HEK293 (cell line): ENCODE data around the gene RAD17.

ENCODE experiments used
- CTCF ChIA-PET: fragments of 350-600 bp; formaldehyde crosslinking; extraction: SDS; loops from one replicate; lab custom pipeline; 2021; ENCODE audit warnings: antibody characterized with exemption; lab: Yijun Ruan, JAX
- POLR2A ChIA-PET: fragments of 300-600 bp; formaldehyde crosslinking; extraction: SDS; loops from one replicate; lab custom pipeline; 2020; ENCODE audit warnings: antibody characterized with exemption, inconsistent platforms; lab: Yijun Ruan, JAX
- H3K27ac ChIP-seq: fragments of 200-500 bp; sonication (Bioruptor generic); 2 replicates; pipeline ENCODE4 v1.5.1; 2014; ENCODE audit warnings: low read depth, low read length, control low read depth, inconsistent platforms; ENCODE audit errors: extremely low read depth
- H3K36me3 ChIP-seq, 2 experiments: fragments of 200-500 bp in 1 of 2; sonication (Bioruptor generic) in 1 of 2; 1 replicate in 1 of 2; 2 replicates in 1 of 2; pipeline ENCODE4 v1.5.1; 2014 to 2017; ENCODE audit warnings: inconsistent platforms in 2 of 2, low read length in 2 of 2; ENCODE audit not compliant: control insufficient read depth in 2 of 2, insufficient read depth in 1 of 2
- H3K4me1 ChIP-seq: fragments of 200-500 bp; sonication (Bioruptor generic); 2 replicates; pipeline ENCODE4 v1.5.1; 2014; ENCODE audit warnings: mild to moderate bottlenecking, low read length, inconsistent platforms; ENCODE audit not compliant: control insufficient read depth, insufficient read depth
- H3K4me3 ChIP-seq: 2 replicates; pipeline ENCODE4 v1.5.1; 2011; ENCODE audit warnings: low read depth, mild to moderate bottlenecking, control low read depth, low read length, moderate library complexity
- H3K9me3 ChIP-seq: fragments of 200-500 bp; sonication (Bioruptor generic); 2 replicates; pipeline ENCODE4 v1.5.1; 2014; ENCODE audit warnings: low read depth, low read length, inconsistent platforms; ENCODE audit not compliant: control insufficient read depth, insufficient read depth
- FEZF1 ChIP-seq: fragments of 450-650 bp; formaldehyde crosslinking; IDR thresholded peaks from 2 replicates; pipeline ENCODE4 v1.5.1; 2016; ENCODE audit warnings: missing biosample characterization, missing genetic modification characterization
- GFI1B ChIP-seq: fragments of 450-650 bp; formaldehyde crosslinking; IDR thresholded peaks from 2 replicates; pipeline ENCODE4 v1.5.1; 2016; ENCODE audit warnings: missing biosample characterization, missing genetic modification characterization
- HOXD13 ChIP-seq: sonication (generic); formaldehyde crosslinking; IDR thresholded peaks from 2 replicates; pipeline ENCODE4 v1.8.0; 2022; ENCODE audit warnings: missing genetic modification reagents, borderline replicate concordance
- KLF16 ChIP-seq: fragments of 450-650 bp; formaldehyde crosslinking; IDR thresholded peaks from 2 replicates; pipeline ENCODE4 v1.5.1; 2017; ENCODE audit warnings: missing biosample characterization, missing genetic modification characterization
- KLF9 ChIP-seq: fragments of 450-650 bp; formaldehyde crosslinking; IDR thresholded peaks from 2 replicates; pipeline ENCODE4 v1.5.1; 2016; ENCODE audit warnings: missing biosample characterization, missing genetic modification characterization, low read depth
- MEIS1 ChIP-seq: sonication (generic); formaldehyde crosslinking; IDR thresholded peaks from 2 replicates; pipeline ENCODE4 v1.8.1; 2022; ENCODE audit warnings: missing genetic modification reagents, mild to moderate bottlenecking, borderline replicate concordance
- SALL2 ChIP-seq: fragments of 450-650 bp; formaldehyde crosslinking; IDR thresholded peaks from 2 replicates; pipeline ENCODE4 v1.5.0; 2017; ENCODE audit warnings: missing biosample characterization, mild to moderate bottlenecking, missing genetic modification characterization, borderline replicate concordance
- ZEB2 ChIP-seq: fragments of 450-650 bp; formaldehyde crosslinking; IDR thresholded peaks from 2 replicates; pipeline ENCODE4 v1.5.1; 2016; ENCODE audit warnings: missing biosample characterization, missing genetic modification characterization
- ZNF114 ChIP-seq: fragments of 450-650 bp; formaldehyde crosslinking; IDR thresholded peaks from 2 replicates; pipeline ENCODE4 v1.5.0; 2017; ENCODE audit warnings: missing biosample characterization, missing genetic modification characterization
- ZNF155 ChIP-seq: fragments of 450-650 bp; formaldehyde crosslinking; IDR thresholded peaks from 2 replicates; pipeline ENCODE4 v1.5.1; 2016; ENCODE audit warnings: missing biosample characterization, missing genetic modification characterization
- ZNF169 ChIP-seq: fragments of 450-650 bp; formaldehyde crosslinking; IDR thresholded peaks from 2 replicates; pipeline ENCODE4 v1.5.1; 2016; ENCODE audit warnings: missing biosample characterization, missing genetic modification characterization
- ZNF514 ChIP-seq: fragments of 450-650 bp; formaldehyde crosslinking; IDR thresholded peaks from 2 replicates; pipeline ENCODE4 v1.5.1; 2016; ENCODE audit warnings: missing biosample characterization, missing genetic modification characterization
- ZNF530 ChIP-seq: fragments of 450-650 bp; formaldehyde crosslinking; IDR thresholded peaks from 2 replicates; pipeline ENCODE4 v1.5.1; 2016; ENCODE audit warnings: low read depth, missing biosample characterization, missing genetic modification characterization
- ZNF585B ChIP-seq: fragments of 450-650 bp; formaldehyde crosslinking; IDR thresholded peaks from 2 replicates; pipeline ENCODE4 v1.5.1; 2016; ENCODE audit warnings: missing biosample characterization, missing genetic modification characterization
- ZNF600 ChIP-seq: fragments of 450-650 bp; formaldehyde crosslinking; IDR thresholded peaks from 2 replicates; pipeline ENCODE4 v1.5.1; 2016; ENCODE audit warnings: missing biosample characterization, missing genetic modification characterization
- ZNF626 ChIP-seq: fragments of 450-650 bp; sonication (Bioruptor Pico); formaldehyde crosslinking; IDR thresholded peaks from 2 replicates; pipeline ENCODE4 v1.5.1; 2018; ENCODE audit warnings: missing biosample characterization, missing genetic modification characterization, inconsistent platforms
- ZNF629 ChIP-seq: fragments of 450-650 bp; formaldehyde crosslinking; IDR thresholded peaks from 2 replicates; pipeline ENCODE4 v1.5.1; 2017; ENCODE audit warnings: missing biosample characterization, missing genetic modification characterization
- ZNF747 ChIP-seq: fragments of 450-650 bp; formaldehyde crosslinking; IDR thresholded peaks from 2 replicates; pipeline ENCODE4 v1.5.1; 2016; ENCODE audit warnings: missing biosample characterization, missing genetic modification characterization
- ZNF785 ChIP-seq: fragments of 450-650 bp; formaldehyde crosslinking; IDR thresholded peaks from 2 replicates; pipeline ENCODE4 v1.5.1; 2016; ENCODE audit warnings: missing biosample characterization, missing genetic modification characterization
- ZNF792 ChIP-seq: fragments of 450-650 bp; formaldehyde crosslinking; IDR thresholded peaks from 2 replicates; pipeline ENCODE4 v1.5.1; 2016; ENCODE audit warnings: missing biosample characterization, missing genetic modification characterization
- ZSCAN23 ChIP-seq: fragments of 450-650 bp; formaldehyde crosslinking; IDR thresholded peaks from 2 replicates; pipeline ENCODE4 v1.5.1; 2016; ENCODE audit warnings: missing biosample characterization, missing genetic modification characterization
- TF ChIP-seq, protein P1 (sequence below): fragments of 450-650 bp; formaldehyde crosslinking; IDR thresholded peaks from 2 replicates; pipeline ENCODE4 v1.5.1; 2016; ENCODE audit warnings: missing biosample characterization, missing genetic modification characterization, borderline replicate concordance
- TF ChIP-seq, protein P2 (sequence below): fragments of 450-650 bp; formaldehyde crosslinking; IDR thresholded peaks from 2 replicates; pipeline ENCODE4 v1.5.1; 2016; ENCODE audit warnings: missing biosample characterization, missing genetic modification characterization, borderline replicate concordance
- TF ChIP-seq, protein P3 (sequence below): fragments of 450-650 bp; formaldehyde crosslinking; IDR thresholded peaks from 2 replicates; pipeline ENCODE4; 2016; ENCODE audit warnings: missing biosample characterization, missing genetic modification characterization

The RAD17 gene

DNA sequence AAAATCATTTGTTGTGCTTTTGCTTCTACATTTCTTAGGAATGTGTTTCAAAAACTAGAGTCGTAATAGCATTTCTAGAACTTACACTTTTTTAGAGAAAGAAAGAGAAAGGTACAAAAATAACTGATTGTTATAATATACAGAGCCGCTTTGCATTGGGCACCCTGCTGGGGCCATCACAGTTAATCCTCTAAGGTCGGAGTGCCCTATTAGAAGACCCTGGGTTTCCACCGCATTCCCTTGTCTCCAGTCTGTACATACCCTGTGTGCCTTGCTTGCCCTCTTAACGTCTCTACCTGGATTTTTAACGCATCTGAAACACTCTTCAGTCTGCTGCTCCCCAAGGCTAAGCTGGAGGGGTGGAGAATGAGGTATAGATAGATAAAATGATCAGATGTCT lies 46.6 kb downstream of the RAD17 start (continued):
- TF ChIP-seq KLF16 (tag by site-specific recombination) (no peak), MEIS1 (no peak)

DNA sequence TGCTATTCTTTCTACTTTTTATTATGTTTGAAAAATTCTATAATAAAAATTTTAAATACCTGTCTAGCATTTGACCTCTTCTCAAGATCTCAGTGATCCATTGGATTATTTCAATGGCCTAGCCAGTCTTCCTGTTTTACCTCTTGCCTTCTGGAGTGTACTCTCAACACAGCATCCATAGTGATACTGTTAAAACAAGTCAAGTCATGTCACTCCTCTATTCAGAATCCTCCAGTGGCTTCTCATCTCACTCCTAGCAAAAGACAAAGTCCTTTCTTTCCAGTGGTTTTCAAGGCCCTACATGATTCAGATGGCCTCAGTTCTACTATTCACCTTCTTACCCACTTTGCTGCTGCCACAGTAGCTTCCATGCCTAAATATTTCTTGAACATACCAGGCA lies 47.1 kb downstream of the RAD17 start:
- Histone ChIP-seq H3K9me3 (no peaks in the 10 kb centered on the region), H3K36me3 (peaks cover 7 to 43% of the 10 kb centered on the region in 2 experiments; a peak in 2 of 3 replicates), H3K27ac (no peak overlapping the region), H3K4me1 (no peaks in the 10 kb centered on the region; the same call in 1 of the 2 replicates), H3K4me3 (no peak overlapping the region)
- ChIA-PET POLR2A (no interaction called here), CTCF (interaction anchor here (0.5 kb wide), 1 partner anchor 74 kb away, joined by 3 read pairs; no protein-coding TSS in a partner anchor)
- TF ChIP-seq ZNF530: no peak
- TF ChIP-seq ZNF626 (tag by site-specific recombination): no peak
- no peak for TF ChIP-seq SALL2 (tag by site-specific recombination)
- TF ChIP-seq ZEB2: no peak
- TF ChIP-seq, protein P1, sequence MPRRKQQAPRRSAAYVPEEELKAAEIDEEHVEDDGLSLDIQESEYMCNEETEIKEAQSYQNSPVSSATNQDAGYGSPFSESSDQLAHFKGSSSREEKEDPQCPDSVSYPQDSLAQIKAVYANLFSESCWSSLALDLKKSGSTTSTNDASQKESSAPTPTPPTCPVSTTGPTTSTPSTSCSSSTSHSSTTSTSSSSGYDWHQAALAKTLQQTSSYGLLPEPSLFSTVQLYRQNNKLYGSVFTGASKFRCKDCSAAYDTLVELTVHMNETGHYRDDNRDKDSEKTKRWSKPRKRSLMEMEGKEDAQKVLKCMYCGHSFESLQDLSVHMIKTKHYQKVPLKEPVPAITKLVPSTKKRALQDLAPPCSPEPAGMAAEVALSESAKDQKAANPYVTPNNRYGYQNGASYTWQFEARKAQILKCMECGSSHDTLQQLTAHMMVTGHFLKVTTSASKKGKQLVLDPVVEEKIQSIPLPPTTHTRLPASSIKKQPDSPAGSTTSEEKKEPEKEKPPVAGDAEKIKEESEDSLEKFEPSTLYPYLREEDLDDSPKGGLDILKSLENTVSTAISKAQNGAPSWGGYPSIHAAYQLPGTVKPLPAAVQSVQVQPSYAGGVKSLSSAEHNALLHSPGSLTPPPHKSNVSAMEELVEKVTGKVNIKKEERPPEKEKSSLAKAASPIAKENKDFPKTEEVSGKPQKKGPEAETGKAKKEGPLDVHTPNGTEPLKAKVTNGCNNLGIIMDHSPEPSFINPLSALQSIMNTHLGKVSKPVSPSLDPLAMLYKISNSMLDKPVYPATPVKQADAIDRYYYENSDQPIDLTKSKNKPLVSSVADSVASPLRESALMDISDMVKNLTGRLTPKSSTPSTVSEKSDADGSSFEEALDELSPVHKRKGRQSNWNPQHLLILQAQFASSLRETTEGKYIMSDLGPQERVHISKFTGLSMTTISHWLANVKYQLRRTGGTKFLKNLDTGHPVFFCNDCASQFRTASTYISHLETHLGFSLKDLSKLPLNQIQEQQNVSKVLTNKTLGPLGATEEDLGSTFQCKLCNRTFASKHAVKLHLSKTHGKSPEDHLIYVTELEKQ: no peak
- TF ChIP-seq ZNF747 (tag by site-specific recombination): no peak
- no peak for TF ChIP-seq ZNF514 (tag by site-specific recombination)
- no peak for TF ChIP-seq ZNF114 (tag by site-specific recombination)
- no peak for TF ChIP-seq HOXD13 (CRISPR knock-in tag)
- no peak for TF ChIP-seq KLF9 (tag by site-specific recombination)

DNA sequence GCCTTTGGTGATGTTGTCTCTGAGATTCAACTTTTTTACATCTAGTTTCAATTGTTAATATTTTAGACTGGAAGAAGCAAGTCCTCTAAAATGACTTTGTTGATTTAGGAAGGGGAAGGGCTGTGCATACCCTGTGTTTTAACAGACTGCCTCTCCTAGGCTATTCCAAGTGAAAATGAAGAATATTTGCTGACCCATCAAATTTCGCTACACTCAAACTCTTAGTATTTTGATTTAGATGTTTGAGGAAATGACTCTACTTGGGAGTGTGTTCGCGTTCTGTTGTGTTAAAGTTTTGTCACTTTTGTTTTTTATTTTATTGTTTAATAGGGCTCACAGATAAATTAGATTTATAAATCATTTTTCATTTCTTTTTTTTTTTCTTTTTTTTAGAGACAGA lies 48.9 kb downstream of the RAD17 start:
- no peak for TF ChIP-seq ZNF585B (tag by site-specific recombination)
- TF ChIP-seq, protein P2, sequence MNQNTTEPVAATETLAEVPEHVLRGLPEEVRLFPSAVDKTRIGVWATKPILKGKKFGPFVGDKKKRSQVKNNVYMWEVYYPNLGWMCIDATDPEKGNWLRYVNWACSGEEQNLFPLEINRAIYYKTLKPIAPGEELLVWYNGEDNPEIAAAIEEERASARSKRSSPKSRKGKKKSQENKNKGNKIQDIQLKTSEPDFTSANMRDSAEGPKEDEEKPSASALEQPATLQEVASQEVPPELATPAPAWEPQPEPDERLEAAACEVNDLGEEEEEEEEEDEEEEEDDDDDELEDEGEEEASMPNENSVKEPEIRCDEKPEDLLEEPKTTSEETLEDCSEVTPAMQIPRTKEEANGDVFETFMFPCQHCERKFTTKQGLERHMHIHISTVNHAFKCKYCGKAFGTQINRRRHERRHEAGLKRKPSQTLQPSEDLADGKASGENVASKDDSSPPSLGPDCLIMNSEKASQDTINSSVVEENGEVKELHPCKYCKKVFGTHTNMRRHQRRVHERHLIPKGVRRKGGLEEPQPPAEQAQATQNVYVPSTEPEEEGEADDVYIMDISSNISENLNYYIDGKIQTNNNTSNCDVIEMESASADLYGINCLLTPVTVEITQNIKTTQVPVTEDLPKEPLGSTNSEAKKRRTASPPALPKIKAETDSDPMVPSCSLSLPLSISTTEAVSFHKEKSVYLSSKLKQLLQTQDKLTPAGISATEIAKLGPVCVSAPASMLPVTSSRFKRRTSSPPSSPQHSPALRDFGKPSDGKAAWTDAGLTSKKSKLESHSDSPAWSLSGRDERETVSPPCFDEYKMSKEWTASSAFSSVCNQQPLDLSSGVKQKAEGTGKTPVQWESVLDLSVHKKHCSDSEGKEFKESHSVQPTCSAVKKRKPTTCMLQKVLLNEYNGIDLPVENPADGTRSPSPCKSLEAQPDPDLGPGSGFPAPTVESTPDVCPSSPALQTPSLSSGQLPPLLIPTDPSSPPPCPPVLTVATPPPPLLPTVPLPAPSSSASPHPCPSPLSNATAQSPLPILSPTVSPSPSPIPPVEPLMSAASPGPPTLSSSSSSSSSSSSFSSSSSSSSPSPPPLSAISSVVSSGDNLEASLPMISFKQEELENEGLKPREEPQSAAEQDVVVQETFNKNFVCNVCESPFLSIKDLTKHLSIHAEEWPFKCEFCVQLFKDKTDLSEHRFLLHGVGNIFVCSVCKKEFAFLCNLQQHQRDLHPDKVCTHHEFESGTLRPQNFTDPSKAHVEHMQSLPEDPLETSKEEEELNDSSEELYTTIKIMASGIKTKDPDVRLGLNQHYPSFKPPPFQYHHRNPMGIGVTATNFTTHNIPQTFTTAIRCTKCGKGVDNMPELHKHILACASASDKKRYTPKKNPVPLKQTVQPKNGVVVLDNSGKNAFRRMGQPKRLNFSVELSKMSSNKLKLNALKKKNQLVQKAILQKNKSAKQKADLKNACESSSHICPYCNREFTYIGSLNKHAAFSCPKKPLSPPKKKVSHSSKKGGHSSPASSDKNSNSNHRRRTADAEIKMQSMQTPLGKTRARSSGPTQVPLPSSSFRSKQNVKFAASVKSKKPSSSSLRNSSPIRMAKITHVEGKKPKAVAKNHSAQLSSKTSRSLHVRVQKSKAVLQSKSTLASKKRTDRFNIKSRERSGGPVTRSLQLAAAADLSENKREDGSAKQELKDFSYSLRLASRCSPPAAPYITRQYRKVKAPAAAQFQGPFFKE: no peak
- TF ChIP-seq ZNF792 (tag by site-specific recombination): no peak
- TF ChIP-seq ZSCAN23: no peak
- TF ChIP-seq ZNF155: no peak
- TF ChIP-seq ZNF785 (tag by site-specific recombination): no peak
- no peak for TF ChIP-seq GFI1B (tag by site-specific recombination)
- no peak for TF ChIP-seq FEZF1
- no peak for TF ChIP-seq ZNF629
- no peak for TF ChIP-seq ZNF600 (tag by site-specific recombination)
- TF ChIP-seq SALL2 (tag by site-specific recombination): no peak
- TF ChIP-seq ZNF169 (tag by site-specific recombination): no peak
- TF ChIP-seq, protein P3, sequence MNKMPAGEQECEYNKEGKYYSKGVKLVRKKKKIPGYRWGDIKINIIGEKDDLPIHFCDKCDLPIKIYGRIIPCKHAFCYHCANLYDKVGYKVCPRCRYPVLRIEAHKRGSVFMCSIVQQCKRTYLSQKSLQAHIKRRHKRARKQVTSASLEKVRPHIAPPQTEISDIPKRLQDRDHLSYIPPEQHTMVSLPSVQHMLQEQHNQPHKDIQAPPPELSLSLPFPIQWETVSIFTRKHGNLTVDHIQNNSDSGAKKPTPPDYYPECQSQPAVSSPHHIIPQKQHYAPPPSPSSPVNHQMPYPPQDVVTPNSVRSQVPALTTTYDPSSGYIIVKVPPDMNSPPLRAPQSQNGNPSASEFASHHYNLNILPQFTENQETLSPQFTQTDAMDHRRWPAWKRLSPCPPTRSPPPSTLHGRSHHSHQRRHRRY: no peak
- no peak overlapping the region for H3K27ac ChIP-seq
- peaks cover under 1 to 34% of the 10 kb centered on the region in 2 experiments; a peak in 2 of 3 replicates for H3K36me3 ChIP-seq
- POLR2A ChIA-PET: interaction anchor here (0.6 kb wide), 1 partner anchor 24 kb away, joined by 3 read pairs; no protein-coding TSS in a partner anchor
- CTCF ChIA-PET: no interaction called here
- H3K4me3 ChIP-seq: no peak overlapping the region
- H3K9me3 ChIP-seq: no peaks in the 10 kb centered on the region
- H3K4me1 ChIP-seq: no peaks in the 10 kb centered on the region; the same call in 1 of the 2 replicates
